Fibroblast of villous mesenchyme (primary cell): ENCODE measurements around the gene GNA12. TPM values are rescaled to one million over a fixed set of nuclear protein-coding genes. Genes with fewer than 3 reads are reported as not detected.

Experiments
- DNase-seq: peaks from one replicate; pipeline ENCODE4 v3.0.0-alpha.2; 2010; ENCODE audit warnings: low read depth
- H3K4me3 ChIP-seq: 2 replicates; pipeline ENCODE4 v1.5.1; 2011; ENCODE audit warnings: low read depth, mild to moderate bottlenecking, low read length
- total RNA-seq: library from RNA; depleted of rRNA; stranded (reverse); fragments of >200 nt; gene quantifications from 2 replicates; pipeline ENCODE4 v1.2.3, GENCODE V29; 2012
- TF ChIP-seq, protein P1 (sequence below): IDR thresholded peaks from 2 replicates; pipeline ENCODE4 v1.5.1; 2012; ENCODE audit warnings: low read depth, mild to moderate bottlenecking, low read length; ENCODE audit not compliant: insufficient read depth

GNA12 gene
- total RNA-seq, 1 donor = 46.2 TPM

DNA sequence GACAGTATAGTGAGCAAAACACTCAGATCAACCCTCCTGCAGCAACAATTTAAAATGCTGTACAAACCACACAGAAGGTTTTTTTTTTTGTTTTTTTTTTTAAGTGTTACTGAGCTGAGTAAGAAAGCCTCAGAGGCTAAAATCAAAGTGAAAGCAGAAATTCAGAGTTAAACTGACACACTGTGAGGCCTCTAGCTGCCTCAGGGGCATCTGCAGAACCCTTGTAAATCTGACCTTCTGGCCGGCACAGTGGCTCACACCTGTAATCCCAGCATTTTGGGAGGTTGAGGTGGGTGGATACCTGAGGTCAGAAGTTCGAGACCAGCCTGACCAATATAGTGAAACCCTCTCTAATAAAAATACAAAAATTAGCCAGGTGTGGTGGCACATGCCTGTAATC lies 7.4 kb upstream of the GNA12 start:
- DNase-seq = no peak
- TF ChIP-seq, protein P1, sequence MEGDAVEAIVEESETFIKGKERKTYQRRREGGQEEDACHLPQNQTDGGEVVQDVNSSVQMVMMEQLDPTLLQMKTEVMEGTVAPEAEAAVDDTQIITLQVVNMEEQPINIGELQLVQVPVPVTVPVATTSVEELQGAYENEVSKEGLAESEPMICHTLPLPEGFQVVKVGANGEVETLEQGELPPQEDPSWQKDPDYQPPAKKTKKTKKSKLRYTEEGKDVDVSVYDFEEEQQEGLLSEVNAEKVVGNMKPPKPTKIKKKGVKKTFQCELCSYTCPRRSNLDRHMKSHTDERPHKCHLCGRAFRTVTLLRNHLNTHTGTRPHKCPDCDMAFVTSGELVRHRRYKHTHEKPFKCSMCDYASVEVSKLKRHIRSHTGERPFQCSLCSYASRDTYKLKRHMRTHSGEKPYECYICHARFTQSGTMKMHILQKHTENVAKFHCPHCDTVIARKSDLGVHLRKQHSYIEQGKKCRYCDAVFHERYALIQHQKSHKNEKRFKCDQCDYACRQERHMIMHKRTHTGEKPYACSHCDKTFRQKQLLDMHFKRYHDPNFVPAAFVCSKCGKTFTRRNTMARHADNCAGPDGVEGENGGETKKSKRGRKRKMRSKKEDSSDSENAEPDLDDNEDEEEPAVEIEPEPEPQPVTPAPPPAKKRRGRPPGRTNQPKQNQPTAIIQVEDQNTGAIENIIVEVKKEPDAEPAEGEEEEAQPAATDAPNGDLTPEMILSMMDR = no peak
- H3K4me3 ChIP-seq = no peak overlapping the region

DNA sequence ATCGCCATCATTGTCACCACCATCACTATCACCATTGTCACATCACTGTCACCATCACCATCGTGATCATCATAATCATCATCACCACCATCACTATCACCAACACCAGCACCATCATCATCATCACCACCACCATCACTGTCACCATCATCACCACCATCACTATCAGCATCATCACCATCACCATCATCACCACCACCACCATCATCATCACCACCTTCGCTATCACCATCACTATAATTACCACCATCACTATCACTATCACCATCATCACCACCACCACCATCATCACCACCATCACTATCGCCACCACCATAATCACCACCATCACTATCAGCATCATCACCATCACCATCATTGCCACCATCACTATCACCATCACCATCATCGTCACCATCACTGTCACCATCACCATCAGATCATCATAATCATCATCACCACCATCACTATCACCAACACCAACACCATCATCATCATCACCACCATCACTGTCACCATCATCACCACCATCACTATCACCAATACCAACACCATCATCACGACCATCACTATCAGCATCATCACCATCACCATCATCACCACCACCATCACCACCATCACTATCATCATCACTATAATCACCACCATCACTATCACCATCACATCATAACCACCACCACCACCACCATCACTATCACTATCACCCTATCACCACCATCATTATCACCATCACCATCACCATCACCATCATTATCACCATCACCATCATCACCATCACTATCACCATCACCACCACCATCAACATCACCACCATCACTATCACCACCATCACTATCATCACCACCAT lies 6.0 kb upstream of the GNA12 start:
- TF ChIP-seq, protein P1 = no peak
- no peak overlapping the region for H3K4me3 ChIP-seq
- DNase-seq = no peak

DNA sequence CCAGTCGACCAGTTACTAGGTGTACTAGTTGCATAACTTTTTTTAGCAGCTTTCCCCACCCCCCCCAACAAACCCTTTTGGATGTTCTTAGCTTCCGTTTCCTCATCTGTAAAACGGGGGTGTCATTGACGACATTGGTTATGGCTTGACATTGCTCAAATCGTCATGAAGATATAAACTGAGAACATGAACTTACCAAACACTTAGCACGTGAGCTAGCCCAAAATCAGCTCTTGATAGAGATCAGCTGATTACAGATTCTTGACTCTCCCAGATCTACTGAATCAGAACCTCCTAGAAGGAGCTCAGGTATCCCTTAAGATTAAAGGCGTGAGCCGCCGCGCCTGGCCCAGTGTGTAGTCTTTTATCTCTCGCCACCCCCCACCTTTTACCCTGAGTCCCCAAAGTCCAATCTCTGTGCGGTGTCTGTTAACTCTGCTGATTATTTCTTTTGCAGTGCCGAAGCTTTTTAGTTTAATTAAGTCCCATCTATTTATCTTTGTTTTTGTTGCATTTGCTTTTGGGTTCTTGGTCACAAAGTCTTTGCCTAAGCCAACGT lies 1.0 kb upstream of the GNA12 start:
- TF ChIP-seq, protein P1 = no peak
- DNase-seq = no peak
- H3K4me3 ChIP-seq = peak overlapping the region; percentile 60

- peak overlapping the region; percentile 78 for H3K4me3 ChIP-seq
- peak; percentile 34 for DNase-seq
- TF ChIP-seq, protein P1 = no peak
Measured at GRCh38 chr7:2843711-2844152, 376 bp downstream of the GNA12 start.

DNA sequence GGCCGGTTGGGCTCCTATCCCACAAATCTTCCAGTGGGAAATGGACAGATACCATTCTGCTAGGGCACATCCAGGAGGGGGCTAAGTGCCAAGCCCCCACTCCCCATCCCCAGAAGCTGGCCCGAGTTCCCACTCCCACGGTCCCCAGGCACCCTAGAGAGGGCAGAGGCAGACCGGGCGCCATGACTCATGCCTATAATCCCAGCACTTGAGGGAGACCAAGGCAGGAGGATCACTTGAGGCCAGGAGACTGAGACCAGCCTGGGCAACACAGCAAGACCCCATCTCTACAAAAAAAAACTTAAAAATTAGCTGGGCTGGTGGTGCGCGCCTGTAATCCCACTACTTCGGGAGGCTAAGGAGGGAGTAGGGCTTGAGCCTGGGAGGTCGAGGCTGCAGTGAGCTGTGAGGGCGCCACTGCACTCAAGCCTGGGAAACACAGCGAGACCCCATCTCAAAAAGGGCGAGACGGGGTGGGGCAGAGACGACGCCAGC lies 870 bp downstream of the GNA12 start:
- TF ChIP-seq, protein P1 = no peak
- peak; percentile 52 for DNase-seq
- peak overlapping the region; percentile 78 for H3K4me3 ChIP-seq

DNA sequence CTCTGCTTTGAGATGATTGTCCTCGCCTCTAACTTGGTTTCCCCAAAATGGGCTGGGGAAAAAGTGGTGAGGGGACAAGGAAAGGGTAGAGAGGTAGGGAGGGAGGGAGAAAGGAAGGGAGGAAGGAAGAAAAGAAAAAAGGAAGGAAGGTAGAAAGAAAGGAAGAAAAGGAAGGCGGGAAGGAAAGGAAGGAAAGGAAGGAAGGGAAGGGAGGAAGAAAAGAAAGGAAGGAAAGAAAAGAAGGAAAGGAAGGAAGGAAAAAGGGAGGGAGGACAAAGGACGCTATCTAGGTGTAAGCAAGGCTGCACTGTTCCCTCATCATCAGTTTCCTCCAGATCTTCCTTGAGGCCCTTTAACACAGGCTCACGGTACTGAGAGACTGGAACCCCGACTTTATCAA lies 2.2 kb downstream of the GNA12 start:
- peak overlapping the region; percentile 78 for H3K4me3 ChIP-seq
- TF ChIP-seq, protein P1 = no peak
- DNase-seq = no peak
